Lung (tissue), 12 donors: ENCODE results near the gene PACS1. TPM values are rescaled to one million over a fixed set of nuclear protein-coding genes. Genes with fewer than 3 reads are reported as not detected.

Source experiments
- ATAC-seq: fragments of 200-7000 bp; cut with Tn5 transposase; one replicate; pipeline ENCODE4 v1.9.1; 2020; ENCODE audit warnings: moderate number of reproducible peaks; ENCODE audit not compliant: insufficient read depth, low FRiP score
- DNase-seq, 3 donors: peaks; one replicate each; pipeline ENCODE4 v3.0.0-alpha.2; 2013 to 2017
- H3K27ac ChIP-seq, 2 donors: one replicate each; pipeline ENCODE4 v1.5.1; 2013; ENCODE audit warnings: mild to moderate bottlenecking in 2 of 2, moderate library complexity in 2 of 2, control low read depth in 1 of 2, inconsistent platforms in 1 of 2, low read depth in 1 of 2, low read length in 1 of 2
- H3K27me3 ChIP-seq, 3 donors: one replicate each; pipeline ENCODE4 v1.5.1; 2013; ENCODE audit warnings: low read length in 2 of 3; ENCODE audit not compliant: control insufficient read depth in 3 of 3, insufficient read depth in 3 of 3
- H3K36me3 ChIP-seq, 4 donors: one replicate each; pipeline ENCODE4 v1.5.1; 2013; ENCODE audit warnings: low read length in 4 of 4, mild to moderate bottlenecking in 1 of 4, moderate library complexity in 1 of 4; ENCODE audit not compliant: control insufficient read depth in 4 of 4, insufficient read depth in 4 of 4
- H3K4me1 ChIP-seq, 5 donors: one replicate each; pipeline ENCODE4 v1.5.1; 2013; ENCODE audit warnings: low read length in 5 of 5, mild to moderate bottlenecking in 2 of 5, moderate library complexity in 1 of 5; ENCODE audit not compliant: control insufficient read depth in 5 of 5, insufficient read depth in 5 of 5
- H3K4me3 ChIP-seq: one replicate; pipeline ENCODE4 v1.5.1; 2013; ENCODE audit warnings: mild to moderate bottlenecking, control low read depth, moderate library complexity
- H3K9ac ChIP-seq, 2 donors: one replicate each; pipeline ENCODE4 v1.5.1; 2013; ENCODE audit warnings: low read length in 2 of 2, control low read depth in 1 of 2; ENCODE audit not compliant: insufficient read depth in 1 of 2
- H3K9me3 ChIP-seq, 4 donors: one replicate each; pipeline ENCODE4 v1.5.1; 2013; ENCODE audit warnings: low read length in 3 of 4, mild to moderate bottlenecking in 1 of 4, moderate library complexity in 1 of 4; ENCODE audit not compliant: control insufficient read depth in 4 of 4, insufficient read depth in 3 of 4
- CTCF ChIP-seq: IDR thresholded peaks from 2 replicates; pipeline ENCODE4 v1.5.1; 2012; ENCODE audit warnings: mild to moderate bottlenecking; ENCODE audit errors: control extremely low read depth, extremely low read depth
- WGBS, 2 donors: extraction: QIAGEN DNeasy Blood & Tissue Kit; methylation state at CpG; one replicate each; pipeline ENCODE4 v1.1.7; 2013; 5-methylcytosine and 5-hydroxymethylcytosine counted together
- polyA plus RNA-seq, 2 donors: library from polyadenylated mRNA; stranded (reverse); fragments of 200-250 nt; gene quantifications; one replicate each; pipeline ENCODE4 v1.2.1, GENCODE V29; 2013
- total RNA-seq, 2 donors: library from RNA; depleted of rRNA in 1 of 2; stranded (reverse); fragments of >200 nt in 1 of 2; gene quantifications; one replicate each; pipeline ENCODE4 v1.2.1, GENCODE V29; 2014 to 2021
- donor health status: control.
- donor health status: control.
- donor health status: Bipolar disorder and iron deficiency.
- donor health status: healthy.
- donor health status: DM: yes; HTN: yes; CAD: no.

Gene PACS1
- total and polyA plus RNA-seq, 4 donors: 22.2 to 48.8 (median 34.7) TPM

- DNase-seq: peak in 1 of 3 donors; percentile 45
- Histone ChIP-seq H3K9me3 (no peaks in the 10 kb centered on the region), H3K4me1 (peaks cover 0 to 8% (median 0%) of the 10 kb centered on the region in 5 donors), H3K9ac (no peak overlapping the region), H3K4me3 (no peak overlapping the region), H3K36me3 (peaks cover 0 to 27% (median 6%) of the 10 kb centered on the region in 4 donors), H3K27me3 (peaks cover 0 to 2% (median 0%) of the 10 kb centered on the region in 3 donors), H3K27ac (no peak overlapping the region)
- 78 to 89% methylated on average over 13 to 14 of the region's 14 CpGs for WGBS, 2 donors
- no peak for TF ChIP-seq CTCF
- no peak for ATAC-seq
Measured at GRCh38 chr11:66280428-66280827, 210.4 kb downstream of the PACS1 start.

GRCh38 chr11:66281001-66281400 is 210.9 kb downstream of the PACS1 start:
- Histone ChIP-seq H3K36me3 (peaks cover 3 to 22% (median 8%) of the 10 kb centered on the region in 4 donors), H3K9ac (peak overlapping the region in 1 of 2 donors; percentile 23), H3K27me3 (peaks cover 0 to 2% (median 0%) of the 10 kb centered on the region in 3 donors), H3K4me1 (peaks cover 0 to 8% (median 0%) of the 10 kb centered on the region in 5 donors), H3K4me3 (no peak overlapping the region), H3K27ac (no peak overlapping the region), H3K9me3 (no peaks in the 10 kb centered on the region)
- 83 to 89% methylated on average over 6 of the region's 6 CpGs for WGBS, 2 donors
- TF ChIP-seq CTCF: no peak
- DNase-seq: no peak
- no peak for ATAC-seq

- H3K4me1 ChIP-seq: peaks cover 0 to 8% (median 0%) of the 10 kb centered on the region in 5 donors
- TF ChIP-seq CTCF: no peak
- no peak overlapping the region for H3K9ac ChIP-seq
- WGBS, 2 donors: 28 to 33% methylated on average over 19 to 20 of the region's 20 CpGs
- no peaks in the 10 kb centered on the region for H3K9me3 ChIP-seq
- no peak overlapping the region for H3K27ac ChIP-seq
- peaks cover 3 to 18% (median 10%) of the 10 kb centered on the region in 4 donors for H3K36me3 ChIP-seq
- ATAC-seq (no peak), DNase-seq (no peak)
- H3K4me3 ChIP-seq: no peak overlapping the region
- peaks cover 0 to 2% (median 0%) of the 10 kb centered on the region in 3 donors for H3K27me3 ChIP-seq
Measured at GRCh38 chr11:66281776-66282467, 211.8 kb downstream of the PACS1 start.
